K562 (cell line): ENCODE measurements around the gene AKR1C3.

ENCODE experiments used
- EZH2 ChIP-seq: IDR thresholded peaks from 2 replicates; pipeline ENCODE4 v1.6.1; 2012; ENCODE audit warnings: low read depth, mild to moderate bottlenecking, inconsistent platforms, low read length, borderline replicate concordance
- TAF1 ChIP-seq: IDR thresholded peaks from 2 replicates; pipeline ENCODE4 v1.6.1; 2011; ENCODE audit warnings: mild to moderate bottlenecking, low read length, moderate library complexity; ENCODE audit not compliant: insufficient read depth, control insufficient read depth, severe bottlenecking; ENCODE audit errors: extremely low read depth

DNA sequence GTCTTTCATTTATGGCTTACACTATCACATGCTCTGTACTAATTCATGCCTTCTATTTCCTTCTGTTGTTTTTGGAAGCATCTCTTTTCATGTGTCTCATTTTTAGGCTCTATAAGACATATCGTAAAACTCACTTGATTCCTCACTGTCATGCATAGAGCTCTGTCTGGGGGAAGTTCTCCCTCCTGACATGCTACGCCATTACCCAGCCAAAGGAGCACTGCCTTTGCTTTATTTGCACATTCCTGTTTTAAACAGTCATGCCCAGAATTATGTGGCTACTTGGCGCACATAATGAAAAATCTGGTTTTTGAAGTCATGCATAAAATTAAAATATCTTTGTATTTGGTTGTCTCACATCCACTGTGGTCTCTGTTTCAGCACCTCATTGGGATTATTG, 17.6 kb upstream of the AKR1C3 start:
- no peak for TF ChIP-seq TAF1
- no peak for TF ChIP-seq EZH2
